ENCODE measurements around the gene SEPSECS.

DNA sequence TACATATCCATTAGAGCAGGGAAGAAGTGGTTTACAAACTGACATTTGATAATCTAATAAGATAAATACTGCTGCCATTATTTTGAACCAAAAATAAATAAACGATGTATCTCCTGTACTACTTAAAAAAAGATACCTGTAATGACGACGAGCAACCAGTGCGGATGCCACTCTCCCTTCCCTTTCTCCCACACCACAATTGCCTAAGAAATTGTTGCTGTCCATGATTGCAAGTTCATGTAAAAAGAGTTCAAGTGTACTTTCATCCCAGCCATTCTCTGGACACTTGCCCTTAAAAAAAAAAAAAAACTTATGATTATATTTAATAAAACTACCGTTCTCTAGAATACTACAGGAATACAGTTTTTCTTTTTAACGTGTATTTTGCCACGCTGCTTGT is 1.4 kb downstream of the SEPSECS start:
- TF ChIP-seq, protein P1, sequence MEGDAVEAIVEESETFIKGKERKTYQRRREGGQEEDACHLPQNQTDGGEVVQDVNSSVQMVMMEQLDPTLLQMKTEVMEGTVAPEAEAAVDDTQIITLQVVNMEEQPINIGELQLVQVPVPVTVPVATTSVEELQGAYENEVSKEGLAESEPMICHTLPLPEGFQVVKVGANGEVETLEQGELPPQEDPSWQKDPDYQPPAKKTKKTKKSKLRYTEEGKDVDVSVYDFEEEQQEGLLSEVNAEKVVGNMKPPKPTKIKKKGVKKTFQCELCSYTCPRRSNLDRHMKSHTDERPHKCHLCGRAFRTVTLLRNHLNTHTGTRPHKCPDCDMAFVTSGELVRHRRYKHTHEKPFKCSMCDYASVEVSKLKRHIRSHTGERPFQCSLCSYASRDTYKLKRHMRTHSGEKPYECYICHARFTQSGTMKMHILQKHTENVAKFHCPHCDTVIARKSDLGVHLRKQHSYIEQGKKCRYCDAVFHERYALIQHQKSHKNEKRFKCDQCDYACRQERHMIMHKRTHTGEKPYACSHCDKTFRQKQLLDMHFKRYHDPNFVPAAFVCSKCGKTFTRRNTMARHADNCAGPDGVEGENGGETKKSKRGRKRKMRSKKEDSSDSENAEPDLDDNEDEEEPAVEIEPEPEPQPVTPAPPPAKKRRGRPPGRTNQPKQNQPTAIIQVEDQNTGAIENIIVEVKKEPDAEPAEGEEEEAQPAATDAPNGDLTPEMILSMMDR (IDR thresholded peaks at IDR 0.05 in 4 of 5, conservative IDR thresholded peaks at IDR 0.05 in 1 of 5): no peak
- TF ChIP-seq POLR2A (IDR thresholded peaks at IDR 0.05): no peak
